Activated CD4-positive, alpha-beta T cell treated with anti-CD3 and anti-CD28 coated beads for 1 hour (primary cell): ENCODE measurements around the gene AARSD1.
"Not testable (repeated sequence)": the region's sequence is repeated elsewhere in the genome, so short reads cannot be mapped to it uniquely, and the experiment has no call there.

Experiments used
- DNase-seq: peaks from one replicate; pipeline ENCODE4 v3.0.0-alpha.2; 2020

AARSD1 gene

GRCh38 chr17:42918902-42919521, 45.2 kb downstream of the AARSD1 start:
- no peak for DNase-seq

DNA sequence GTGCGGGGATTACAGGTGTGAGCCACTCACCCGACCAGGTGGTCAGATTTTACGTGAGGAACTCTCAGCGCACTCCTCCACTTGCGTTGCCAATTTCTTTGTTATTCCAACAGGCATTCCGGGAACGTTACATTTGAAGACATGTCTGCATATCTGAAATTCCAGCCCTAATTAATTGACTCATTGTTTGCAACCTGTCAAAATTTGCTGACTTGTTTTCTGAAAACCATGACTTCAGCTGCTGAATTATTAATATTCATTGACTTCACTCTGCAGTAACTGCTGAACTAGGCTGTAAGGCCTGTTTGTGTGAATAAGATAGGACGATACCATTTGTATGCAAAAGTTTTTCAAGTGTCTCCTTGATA, 47.0 kb downstream of the AARSD1 start:
- no peak for DNase-seq

- not testable (repeated sequence) for DNase-seq
These were observed 47.6 kb downstream of the AARSD1 start for GRCh38 chr17:42916388-42917235.

DNA sequence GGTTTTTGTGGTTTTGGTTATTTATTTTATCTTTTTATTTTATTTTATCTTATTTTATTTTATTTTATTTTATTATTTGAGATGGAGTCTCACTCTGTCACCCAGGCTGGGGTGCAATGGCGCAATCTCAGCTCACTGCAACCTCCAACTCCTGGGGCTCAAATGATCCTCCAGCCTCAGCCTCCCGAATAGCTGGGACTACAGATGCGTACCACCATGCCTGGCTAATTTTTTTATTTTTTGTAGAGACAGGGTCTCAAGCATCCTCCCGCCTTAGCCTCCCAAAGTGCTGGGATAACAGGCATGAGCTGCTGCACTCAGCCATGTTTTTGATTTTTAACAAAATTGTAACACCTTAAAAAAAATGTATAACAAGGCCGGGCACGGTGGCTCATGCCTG, 49.0 kb downstream of the AARSD1 start:
- not testable (repeated sequence) for DNase-seq

DNA sequence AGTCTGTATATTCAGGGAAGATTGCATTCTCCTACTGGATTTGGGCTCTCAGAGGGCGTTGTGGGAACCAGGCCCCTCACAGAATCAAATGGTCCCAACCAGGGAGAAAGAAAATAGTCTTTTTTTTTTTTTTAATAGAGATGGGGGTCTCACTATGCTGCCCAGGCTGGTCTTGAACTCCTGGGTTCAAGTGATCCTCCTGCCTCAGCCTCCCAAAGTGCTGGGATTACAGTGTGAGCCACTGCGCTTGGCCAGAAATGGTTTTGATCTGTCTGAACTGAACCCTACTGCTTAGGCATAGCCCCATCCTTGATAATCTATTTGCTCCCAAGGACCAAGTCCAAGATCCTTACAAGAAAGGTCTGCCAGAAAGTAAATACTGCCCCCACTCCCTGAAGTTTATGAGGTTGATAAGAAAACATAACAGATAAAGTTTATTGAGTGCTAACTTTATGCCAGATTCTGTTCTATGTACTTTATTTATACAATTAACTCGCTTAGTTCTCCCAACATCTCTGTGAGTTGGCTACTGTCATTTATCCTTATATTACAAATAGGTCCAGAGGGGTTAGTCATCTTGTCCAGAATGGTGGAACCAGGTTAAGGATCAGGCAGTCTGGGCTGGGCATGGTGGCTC, 50.2 kb downstream of the AARSD1 start:
- no peak for DNase-seq

- DNase-seq: no peak
These were observed 50.7 kb downstream of the AARSD1 start for GRCh38 chr17:42913522-42913921.

DNA sequence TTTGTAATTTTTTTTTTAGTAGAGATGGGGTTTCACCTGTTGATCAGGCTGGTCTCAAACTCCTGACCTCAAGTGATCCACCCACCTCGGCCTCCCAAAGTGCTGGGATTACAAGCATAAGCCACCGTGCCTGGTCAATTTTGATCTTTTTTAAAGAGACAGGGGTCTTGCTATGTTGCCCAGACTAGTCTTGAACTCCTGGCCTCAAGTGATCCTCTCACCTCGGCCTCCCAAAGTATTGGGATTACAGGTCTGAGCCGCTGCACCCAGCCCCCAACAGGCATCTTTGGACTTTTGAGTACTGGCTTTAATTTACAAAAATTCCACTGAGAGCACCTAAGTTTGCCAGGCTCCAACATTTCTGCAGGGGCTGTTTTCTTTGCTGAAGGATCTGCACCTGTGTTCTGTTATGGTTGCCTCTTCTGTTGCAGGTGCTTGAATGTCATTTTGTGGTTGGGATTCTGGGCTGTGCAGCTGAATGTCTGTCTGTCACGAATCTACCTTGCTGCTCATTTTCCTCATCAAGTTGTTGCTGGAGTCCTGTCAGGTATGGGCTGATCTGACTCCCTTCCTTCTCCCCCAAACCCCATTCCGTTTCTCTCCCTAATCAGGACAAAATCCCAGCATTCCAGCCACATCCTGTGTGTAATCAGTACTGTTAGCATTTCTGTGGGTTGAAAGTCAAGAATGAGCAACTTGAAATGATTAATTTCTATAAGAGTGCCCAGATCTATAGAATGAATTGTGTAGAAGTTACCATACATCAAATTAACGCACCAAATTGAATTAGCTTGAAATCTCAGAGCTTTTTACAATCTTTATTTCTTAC, 55.2 kb downstream of the AARSD1 start:
- DNase-seq: no peak

- DNase-seq: no peak
These were observed 57.3 kb downstream of the AARSD1 start for GRCh38 chr17:42906772-42907446.

DNA sequence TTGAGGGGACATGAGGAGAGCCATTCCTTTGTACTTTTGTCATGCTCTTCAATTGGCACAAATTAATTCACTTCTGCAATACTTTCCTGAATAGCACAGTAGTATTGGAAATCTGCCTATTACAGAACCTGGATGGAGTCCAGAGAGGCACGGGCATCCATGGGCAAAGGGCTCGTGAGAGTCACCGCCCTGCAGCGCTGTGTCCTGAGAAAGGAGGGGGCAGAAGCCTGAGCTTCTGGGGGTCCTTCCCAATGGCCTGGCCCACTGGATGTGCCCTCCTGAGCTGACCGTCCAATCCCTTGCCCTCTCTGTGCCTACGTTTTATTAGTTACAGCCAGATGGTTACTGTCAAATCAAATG, 60.2 kb downstream of the AARSD1 start:
- no peak for DNase-seq

DNA sequence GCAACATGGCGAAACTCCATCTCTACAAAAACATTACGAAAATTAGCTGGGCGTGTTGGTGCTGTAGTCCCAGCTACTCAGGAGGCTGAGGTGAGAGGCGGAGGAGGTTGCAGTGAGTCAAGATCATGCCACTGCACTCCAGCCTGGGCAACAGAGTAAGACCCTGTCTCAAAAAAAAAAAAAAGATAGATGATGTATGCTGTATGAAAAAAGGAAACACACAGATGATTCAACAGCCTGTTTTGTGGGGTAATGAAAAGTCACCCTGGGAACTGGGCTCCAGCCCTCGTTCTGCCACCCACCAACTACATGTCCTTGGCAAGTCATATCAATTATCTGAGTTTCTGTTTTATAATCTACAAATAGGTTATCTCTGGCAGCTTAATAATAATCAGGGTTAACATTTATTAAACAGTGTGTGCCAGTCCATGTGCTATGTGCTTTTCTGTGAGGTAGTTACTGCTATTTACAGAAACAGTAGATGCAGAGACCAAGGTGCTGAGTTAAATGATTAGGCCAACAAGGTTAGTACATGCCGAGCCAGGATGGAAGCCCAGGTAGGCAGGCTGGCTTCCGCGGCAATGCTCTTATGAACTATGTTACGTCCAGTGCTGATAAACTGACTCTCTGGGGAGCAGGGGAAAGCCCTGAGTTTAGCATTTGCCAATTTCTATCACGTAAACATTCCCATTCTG, 62.6 kb downstream of the AARSD1 start:
- DNase-seq: no peak
